Spleen (tissue), 7 donors: Measurements from ENCODE around the gene LAMB1.

Experiments
- POLR2A ChIP-seq, 3 donors: fragments of 450-650 bp; IDR thresholded peaks; one replicate each; pipeline ENCODE4 v1.5.1; 2017; ENCODE audit warnings: antibody characterized with exemption in 3 of 3, mild to moderate bottlenecking in 1 of 3
- TF ChIP-seq, protein P1 (sequence below), 11 experiments: fragments of 200-600 bp in 7 of 11; fragments of 450-650 bp in 4 of 11; sonication (generic) in 4 of 11; IDR thresholded peaks in 8 of 11; conservative IDR thresholded peaks in 3 of 11; 1 replicate in 7 of 11; 2 replicates in 4 of 11; pipeline versions ENCODE4 v1.4.0 to v1.8.0; 2016 to 2021; ENCODE audit warnings: antibody characterized with exemption in 11 of 11, inconsistent platforms in 4 of 11, mild to moderate bottlenecking in 1 of 11
- donor health status: DM: no; HTN: no; CAD: no; lungs with moderate emphysema.
- donor health status: DM: no; HTN: no; CAD: no.
- donor health status: DM: no; HTN: no; CAD: no.

GRCh38 chr7:107971100-107971499 lies 31.9 kb downstream of the LAMB1 start:
- TF ChIP-seq, protein P1, sequence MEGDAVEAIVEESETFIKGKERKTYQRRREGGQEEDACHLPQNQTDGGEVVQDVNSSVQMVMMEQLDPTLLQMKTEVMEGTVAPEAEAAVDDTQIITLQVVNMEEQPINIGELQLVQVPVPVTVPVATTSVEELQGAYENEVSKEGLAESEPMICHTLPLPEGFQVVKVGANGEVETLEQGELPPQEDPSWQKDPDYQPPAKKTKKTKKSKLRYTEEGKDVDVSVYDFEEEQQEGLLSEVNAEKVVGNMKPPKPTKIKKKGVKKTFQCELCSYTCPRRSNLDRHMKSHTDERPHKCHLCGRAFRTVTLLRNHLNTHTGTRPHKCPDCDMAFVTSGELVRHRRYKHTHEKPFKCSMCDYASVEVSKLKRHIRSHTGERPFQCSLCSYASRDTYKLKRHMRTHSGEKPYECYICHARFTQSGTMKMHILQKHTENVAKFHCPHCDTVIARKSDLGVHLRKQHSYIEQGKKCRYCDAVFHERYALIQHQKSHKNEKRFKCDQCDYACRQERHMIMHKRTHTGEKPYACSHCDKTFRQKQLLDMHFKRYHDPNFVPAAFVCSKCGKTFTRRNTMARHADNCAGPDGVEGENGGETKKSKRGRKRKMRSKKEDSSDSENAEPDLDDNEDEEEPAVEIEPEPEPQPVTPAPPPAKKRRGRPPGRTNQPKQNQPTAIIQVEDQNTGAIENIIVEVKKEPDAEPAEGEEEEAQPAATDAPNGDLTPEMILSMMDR (IDR thresholded peaks at IDR 0.05 in 8 of 11, conservative IDR thresholded peaks at IDR 0.05 in 3 of 11): no peak
- TF ChIP-seq POLR2A (IDR thresholded peaks at IDR 0.05): no peak
